Activated CD4-positive, alpha-beta memory T cell treated with anti-CD3 and anti-CD28 coated beads for 36 hours (primary cell): ENCODE data around the gene CCDC93. TPM values are rescaled to one million over a fixed set of nuclear protein-coding genes. Genes with fewer than 3 reads are reported as not detected.

Source experiments
- CTCF ChIA-PET: fragments of 350-600 bp; sonication (Branson Sonifier 250); formaldehyde crosslinking; loops from one replicate; lab custom pipeline; 2021; ENCODE audit warnings: antibody characterized with exemption, inconsistent platforms; lab: Charles Lee
- POLR2A ChIA-PET: fragments of 350-600 bp; sonication (Branson Sonifier 250); formaldehyde crosslinking; loops from one replicate; lab custom pipeline; 2021; ENCODE audit warnings: antibody characterized with exemption; lab: Charles Lee
- DNase-seq: peaks from one replicate; pipeline ENCODE4 v3.0.0-alpha.2; 2020
- H3K27ac Mint-ChIP-seq: one replicate; pipeline ENCODE4 v1.8.0; 2021; ENCODE audit warnings: mixed read lengths
- H3K27me3 Mint-ChIP-seq: one replicate; pipeline ENCODE4 v1.8.0; 2021; ENCODE audit warnings: mixed read lengths
- H3K36me3 Mint-ChIP-seq: one replicate; pipeline ENCODE4 v1.8.0; 2021; ENCODE audit warnings: mixed read lengths
- H3K4me1 Mint-ChIP-seq: one replicate; pipeline ENCODE4 v1.8.0; 2021; ENCODE audit warnings: low read depth, mixed read lengths
- H3K4me3 Mint-ChIP-seq: one replicate; pipeline ENCODE4 v1.8.0; 2021; ENCODE audit warnings: mild to moderate bottlenecking, mixed read lengths
- H3K9me3 Mint-ChIP-seq: one replicate; pipeline ENCODE4 v1.8.0; 2021; ENCODE audit warnings: mixed read lengths
- intact Hi-C: fragments of 100-400 bp; cut with micrococcal nuclease; formaldehyde crosslinking; loops from one replicate; pipeline ENCODE4 v1.15.1; 2023
- total RNA-seq, 2 experiments: library from RNA; stranded (reverse); gene quantifications; one replicate each; pipeline ENCODE4 v1.2.3, GENCODE V29; 2021

Gene CCDC93
- total RNA-seq: 10 to 100 TPM; 24.9 to 27.3 TPM

GRCh38 chr2:118013724-118014491, at the start of gene CCDC93:
TSS of gene CCDC93 (minus strand) at chr2:118014070. CDS start at chr2:118013995, 75 bp downstream.
- peaks cover 2% of the 10 kb centered on the region for H3K36me3 Mint-ChIP-seq
- H3K27me3 Mint-ChIP-seq: peaks cover 3% of the 10 kb centered on the region
- intact Hi-C loops: loop anchor here (1.0 to 10.0 kb wide), 6 partner anchors 11 to 1353 kb away; partner anchors contain the start of genes C2orf76, DBI, DDX18 and INSIG2
- H3K4me3 Mint-ChIP-seq: peak within 1 kb of the TSS; percentile 92
- no peaks in the 10 kb centered on the region for H3K9me3 Mint-ChIP-seq
- peak within 1 kb of the TSS; percentile 80 for H3K27ac Mint-ChIP-seq
- ChIA-PET POLR2A (interaction anchor here (0.6 to 1.5 kb wide), 4 partner anchors 11 to 199 kb away, joined by 3 to 8 read pairs (median 5); partner anchors contain the start of genes DDX18 and INSIG2), CTCF (interaction anchor here (1.6 to 5.1 kb wide), 4 partner anchors 10 to 199 kb away, joined by 4 to 63 read pairs (median 14); partner anchors contain the start of gene DDX18)
- peak; percentile 90 for DNase-seq
- peaks cover 36% of the 10 kb centered on the region for H3K4me1 Mint-ChIP-seq

GRCh38 chr2:118062669-118063068, 48.8 kb upstream of the CCDC93 start:
- H3K9me3 Mint-ChIP-seq: no peaks in the 10 kb centered on the region
- H3K27me3 Mint-ChIP-seq: peaks cover 23% of the 10 kb centered on the region
- intact Hi-C loops: no loop called here
- H3K27ac Mint-ChIP-seq: no peak overlapping the region
- ChIA-PET POLR2A (no interaction called here), CTCF (interaction anchor here (0.8 to 3.3 kb wide), 5 partner anchors 10 to 60 kb away, joined by 4 to 28 read pairs (median 8); no protein-coding TSS in a partner anchor)
- no peaks in the 10 kb centered on the region for H3K36me3 Mint-ChIP-seq
- H3K4me1 Mint-ChIP-seq: peaks cover 12% of the 10 kb centered on the region
- H3K4me3 Mint-ChIP-seq: no peak overlapping the region
- no peak for DNase-seq

GRCh38 chr2:118062048-118062447, 48.2 kb upstream of the CCDC93 start:
- ChIA-PET CTCF (interaction anchor here (0.8 to 3.3 kb wide), 4 partner anchors 9 to 59 kb away, joined by 4 to 28 read pairs (median 12); no protein-coding TSS in a partner anchor), POLR2A (no interaction called here)
- Mint-ChIP-seq H3K27ac (no peak overlapping the region), H3K27me3 (peaks cover 26% of the 10 kb centered on the region), H3K36me3 (no peaks in the 10 kb centered on the region), H3K9me3 (no peaks in the 10 kb centered on the region), H3K4me3 (no peak overlapping the region), H3K4me1 (peaks cover 12% of the 10 kb centered on the region)
- intact Hi-C loops: no loop called here
- DNase-seq: no peak

- POLR2A ChIA-PET: no interaction called here
- CTCF ChIA-PET: interaction anchor here (0.8 to 3.3 kb wide), 6 partner anchors 9 to 58 kb away, joined by 3 to 28 read pairs (median 4); no protein-coding TSS in a partner anchor
- no peak overlapping the region for H3K27ac Mint-ChIP-seq
- intact Hi-C loops: loop anchor here (2.0 kb wide), 1 partner anchor 29 kb away; no protein-coding TSS in a partner anchor
- H3K27me3 Mint-ChIP-seq: peaks cover 23% of the 10 kb centered on the region
- no peaks in the 10 kb centered on the region for H3K36me3 Mint-ChIP-seq
- H3K4me1 Mint-ChIP-seq: peaks cover 12% of the 10 kb centered on the region
- no peak overlapping the region for H3K4me3 Mint-ChIP-seq
- no peak for DNase-seq
- no peaks in the 10 kb centered on the region for H3K9me3 Mint-ChIP-seq
Observed at GRCh38 chr2:118061135-118061955, 47.5 kb upstream of the CCDC93 start.

- CTCF ChIA-PET: interaction anchor here (1.4 to 3.3 kb wide), 4 partner anchors 13 to 57 kb away, joined by 3 to 28 read pairs (median 12); no protein-coding TSS in a partner anchor
- Mint-ChIP-seq H3K27me3 (peaks cover 27% of the 10 kb centered on the region), H3K4me3 (no peak overlapping the region)
Observed at GRCh38 chr2:118059919-118060478, 46.1 kb upstream of the CCDC93 start.

GRCh38 chr2:118058951-118059350, 45.1 kb upstream of the CCDC93 start:
- H3K27ac Mint-ChIP-seq: no peak overlapping the region
- peaks cover 30% of the 10 kb centered on the region for H3K27me3 Mint-ChIP-seq
- H3K4me3 Mint-ChIP-seq: no peak overlapping the region
- POLR2A ChIA-PET: no interaction called here
- CTCF ChIA-PET: interaction anchor here (1.3 to 1.4 kb wide), 2 partner anchors 12 to 26 kb away, joined by 8 to 10 read pairs; no protein-coding TSS in a partner anchor
- DNase-seq: no peak
- H3K36me3 Mint-ChIP-seq: no peaks in the 10 kb centered on the region
- H3K4me1 Mint-ChIP-seq: peaks cover 12% of the 10 kb centered on the region
- intact Hi-C loops: no loop called here
- no peaks in the 10 kb centered on the region for H3K9me3 Mint-ChIP-seq

More at GRCh38 chr2:118059919-118060478, 46.1 kb upstream of the CCDC93 start:
- intact Hi-C loops: loop anchor here (1.0 to 2.0 kb wide), 2 partner anchors 16 to 27 kb away; no protein-coding TSS in a partner anchor
- POLR2A ChIA-PET: no interaction called here
- Mint-ChIP-seq H3K9me3 (no peaks in the 10 kb centered on the region), H3K27ac (no peak overlapping the region), H3K36me3 (no peaks in the 10 kb centered on the region), H3K4me1 (peaks cover 12% of the 10 kb centered on the region)
- DNase-seq: no peak

- Mint-ChIP-seq H3K27ac (no peak overlapping the region), H3K36me3 (no peaks in the 10 kb centered on the region), H3K9me3 (no peaks in the 10 kb centered on the region), H3K4me3 (no peak overlapping the region), H3K27me3 (peaks cover 26% of the 10 kb centered on the region), H3K4me1 (peaks cover 12% of the 10 kb centered on the region)
- CTCF ChIA-PET: no interaction called here
- no peak for DNase-seq
- intact Hi-C loops: no loop called here
- POLR2A ChIA-PET: no interaction called here
Observed at GRCh38 chr2:118056801-118057200, 42.9 kb upstream of the CCDC93 start.

- no peak overlapping the region for H3K27ac Mint-ChIP-seq
- no peak overlapping the region for H3K4me3 Mint-ChIP-seq
- no peaks in the 10 kb centered on the region for H3K36me3 Mint-ChIP-seq
- ChIA-PET POLR2A (no interaction called here), CTCF (no interaction called here)
- peaks cover 10% of the 10 kb centered on the region for H3K4me1 Mint-ChIP-seq
- H3K9me3 Mint-ChIP-seq: no peaks in the 10 kb centered on the region
- intact Hi-C loops: no loop called here
- DNase-seq: no peak
- peaks cover 26% of the 10 kb centered on the region for H3K27me3 Mint-ChIP-seq
Observed at GRCh38 chr2:118056165-118056534, 42.3 kb upstream of the CCDC93 start.

- CTCF ChIA-PET: interaction anchor here (1.5 kb wide), 1 partner anchor 9 kb away, joined by 4 read pairs; no protein-coding TSS in a partner anchor
- POLR2A ChIA-PET: no interaction called here
- intact Hi-C loops: no loop called here
- Mint-ChIP-seq H3K27ac (no peak overlapping the region), H3K4me3 (no peak overlapping the region), H3K27me3 (peaks cover 27% of the 10 kb centered on the region), H3K4me1 (peaks cover 10% of the 10 kb centered on the region), H3K36me3 (no peaks in the 10 kb centered on the region), H3K9me3 (no peaks in the 10 kb centered on the region)
- no peak for DNase-seq
Observed at GRCh38 chr2:118055512-118056164, 41.8 kb upstream of the CCDC93 start.

- H3K4me1 Mint-ChIP-seq: no peaks in the 10 kb centered on the region
- H3K27ac Mint-ChIP-seq: no peak overlapping the region
- DNase-seq: no peak
- H3K27me3 Mint-ChIP-seq: peaks cover 31% of the 10 kb centered on the region
- H3K36me3 Mint-ChIP-seq: no peaks in the 10 kb centered on the region
- CTCF ChIA-PET: interaction anchor here (1.5 to 1.7 kb wide), 2 partner anchors 8 to 22 kb away, joined by 4 to 7 read pairs; no protein-coding TSS in a partner anchor
- POLR2A ChIA-PET: no interaction called here
- no peaks in the 10 kb centered on the region for H3K9me3 Mint-ChIP-seq
- H3K4me3 Mint-ChIP-seq: no peak overlapping the region
- intact Hi-C loops: no loop called here
Observed at GRCh38 chr2:118054213-118055008, 40.5 kb upstream of the CCDC93 start.
